ENCODE measurements around the gene LPP. TPM values are rescaled to one million over a fixed set of nuclear protein-coding genes. Genes with fewer than 3 reads are reported as not detected.

Gene LPP
- total and polyA plus RNA-seq, 9 of the 15 experiments (the other 6 are each of a cell fraction or from before 2014, with no cell fraction given), result 0.07 to 0.18 TPM; not detected in 7

DNA sequence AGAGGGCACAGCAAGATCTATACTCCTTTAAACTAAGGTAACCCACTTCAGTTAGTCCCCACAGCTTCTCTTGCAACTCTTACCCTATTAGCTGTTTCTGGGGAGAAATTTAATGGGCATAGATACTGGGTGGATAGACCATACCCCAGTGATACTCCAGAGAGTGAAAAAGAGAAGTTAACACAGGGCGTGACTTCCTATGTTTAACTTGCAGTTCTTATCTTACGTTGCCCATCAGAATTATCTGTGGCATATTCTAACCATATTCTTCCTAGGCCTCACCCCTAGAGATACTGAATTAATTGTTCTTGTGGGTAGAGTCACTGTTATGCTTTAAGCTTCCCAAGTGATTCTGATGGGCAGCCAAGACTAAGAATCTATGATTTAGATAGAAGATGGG lies 532.4 kb downstream of the LPP start:
- 0% methylated on average over 2 of the region's 2 CpGs for whole genome bisulfite sequencing (ENCODE audit: insufficient coverage, low coverage, missing lambda C conversion rate)
- intact Hi-C loops (cut with micrococcal nuclease) (no loop called here), in situ Hi-C loops (cut with MboI) (no loop called here)
- H3K27ac ChIP-seq (ENCODE audit: extremely low read depth, low read depth, low read length), result no peak overlapping the region
- no peak overlapping the region for H3K4me2 ChIP-seq (ENCODE audit: insufficient read depth, low read length)
- H4K20me1 ChIP-seq (replicated peaks; ENCODE audit: control insufficient read depth, insufficient read depth, low read length), result no peaks in the 10 kb centered on the region
- H3K4me1 ChIP-seq (replicated peaks in 1 of 2; ENCODE audit: control insufficient read depth in 2 of 2, insufficient read depth in 2 of 2, low read length in 2 of 2), result no peaks in the 10 kb centered on the region
- H3K9ac ChIP-seq (ENCODE audit: insufficient read depth in 1 of 2, low read depth in 2 of 2, low read length in 2 of 2), result no peak overlapping the region
- H3K36me3 ChIP-seq (ENCODE audit: control insufficient read depth, insufficient read depth, low read length), result no peaks in the 10 kb centered on the region
- ATAC-seq (no peak), FAIRE-seq (no peak), DNase-seq (ENCODE audit: extremely low read depth in 1 of 4, low spot score in 3 of 4) (no peak)
- ChIA-PET CTCF (ENCODE audit: low intra/inter-chr PET ratio) (no interaction called here), POLR2A (no interaction called here)
- TF ChIP-seq ZNF77 (CRISPR knock-in tag; IDR thresholded peaks at IDR 0.05), result no peak
- TF ChIP-seq BRF1 (IDR thresholded peaks at IDR 0.05; ENCODE audit: borderline replicate concordance, extremely low read depth, insufficient read length), result no peak
- TF ChIP-seq SLC30A9 (CRISPR knock-in tag; IDR thresholded peaks at IDR 0.05), result no peak
- TF ChIP-seq BCL6 (CRISPR knock-in tag; IDR thresholded peaks at IDR 0.05), result no peak
- TF ChIP-seq RAD51 (IDR thresholded peaks at IDR 0.05; ENCODE audit: borderline replicate concordance, low read depth), result no peak
- TF ChIP-seq, protein P1, sequence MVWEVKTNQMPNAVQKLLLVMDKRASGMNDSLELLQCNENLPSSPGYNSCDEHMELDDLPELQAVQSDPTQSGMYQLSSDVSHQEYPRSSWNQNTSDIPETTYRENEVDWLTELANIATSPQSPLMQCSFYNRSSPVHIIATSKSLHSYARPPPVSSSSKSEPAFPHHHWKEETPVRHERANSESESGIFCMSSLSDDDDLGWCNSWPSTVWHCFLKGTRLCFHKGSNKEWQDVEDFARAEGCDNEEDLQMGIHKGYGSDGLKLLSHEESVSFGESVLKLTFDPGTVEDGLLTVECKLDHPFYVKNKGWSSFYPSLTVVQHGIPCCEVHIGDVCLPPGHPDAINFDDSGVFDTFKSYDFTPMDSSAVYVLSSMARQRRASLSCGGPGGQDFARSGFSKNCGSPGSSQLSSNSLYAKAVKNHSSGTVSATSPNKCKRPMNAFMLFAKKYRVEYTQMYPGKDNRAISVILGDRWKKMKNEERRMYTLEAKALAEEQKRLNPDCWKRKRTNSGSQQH (CRISPR knock-in tag; IDR thresholded peaks at IDR 0.05), result no peak
- TF ChIP-seq TAF1 (IDR thresholded peaks at IDR 0.05; ENCODE audit: control insufficient read depth, extremely low read depth, insufficient read depth, low read length, severe bottlenecking), result no peak
- TF ChIP-seq NBN (IDR thresholded peaks at IDR 0.05; ENCODE audit: low read depth), result no peak
- TF ChIP-seq, protein P2, sequence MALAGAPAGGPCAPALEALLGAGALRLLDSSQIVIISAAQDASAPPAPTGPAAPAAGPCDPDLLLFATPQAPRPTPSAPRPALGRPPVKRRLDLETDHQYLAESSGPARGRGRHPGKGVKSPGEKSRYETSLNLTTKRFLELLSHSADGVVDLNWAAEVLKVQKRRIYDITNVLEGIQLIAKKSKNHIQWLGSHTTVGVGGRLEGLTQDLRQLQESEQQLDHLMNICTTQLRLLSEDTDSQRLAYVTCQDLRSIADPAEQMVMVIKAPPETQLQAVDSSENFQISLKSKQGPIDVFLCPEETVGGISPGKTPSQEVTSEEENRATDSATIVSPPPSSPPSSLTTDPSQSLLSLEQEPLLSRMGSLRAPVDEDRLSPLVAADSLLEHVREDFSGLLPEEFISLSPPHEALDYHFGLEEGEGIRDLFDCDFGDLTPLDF (CRISPR knock-in tag; IDR thresholded peaks at IDR 0.05), result no peak
- TF ChIP-seq PRPF4 (IDR thresholded peaks at IDR 0.05; ENCODE audit: insufficient read depth, low read depth, low read length, poor library complexity, severe bottlenecking), result no peak
- no peak for TF ChIP-seq PML (IDR thresholded peaks at IDR 0.05; ENCODE audit: low read length)
- no peak for TF ChIP-seq CBFA2T3 (IDR thresholded peaks at IDR 0.05)
- no peak for TF ChIP-seq MTA1 (IDR thresholded peaks at IDR 0.05; ENCODE audit: borderline replicate concordance)
- no peak for TF ChIP-seq FOXJ3 (CRISPR knock-in tag; IDR thresholded peaks at IDR 0.05)
- TF ChIP-seq JUND (IDR thresholded peaks at IDR 0.05; ENCODE audit: borderline replicate concordance, low read depth, low read length), result no peak
- TF ChIP-seq JUND (tag; IDR thresholded peaks at IDR 0.05; ENCODE audit: borderline replicate concordance, low read depth, low read length), result no peak
- no peak for TF ChIP-seq POLR3A (IDR thresholded peaks at IDR 0.05; ENCODE audit: borderline replicate concordance, extremely low read depth, insufficient read depth, insufficient read length)
- TF ChIP-seq IFI16 (CRISPR knock-in tag; IDR thresholded peaks at IDR 0.05), result no peak
- TF ChIP-seq GTF2E2 (tag; IDR thresholded peaks at IDR 0.05), result no peak
- no TSS peak for BruUV-seq (replicated peaks)
- no peak overlapping the region for H2AFZ ChIP-seq (ENCODE audit: low read depth, low read length)
- H3K79me2 ChIP-seq (ENCODE audit: control insufficient read depth, insufficient read depth, low read length), result no peaks in the 10 kb centered on the region
- 0 out of 2 replicates have a peak, but pooled peaks cover 1% of the 10 kb centered on the region for H3K9me3 ChIP-seq (replicated peaks; ENCODE audit: control insufficient read depth, insufficient read depth, low read depth, low read length)
- no peaks in the 10 kb centered on the region for H3K9me1 ChIP-seq (ENCODE audit: control insufficient read depth, insufficient read depth, low read length)
- H3K4me3 ChIP-seq, result no peak overlapping the region
- H3K27me3 ChIP-seq (ENCODE audit: control insufficient read depth in 2 of 2, insufficient read depth in 2 of 2, low read length in 2 of 2), result no peaks in the 10 kb centered on the region

Measured in K562 (cell line).